ENCODE data around the gene AKR1D1. TPM values are rescaled to one million over a fixed set of nuclear protein-coding genes. Genes with fewer than 3 reads are reported as not detected.
A peak's percentile ranks its signal among the peaks of the same experiment; 100 is the strongest.

Gene AKR1D1
- total and polyA plus RNA-seq, 10 of the 15 experiments (the other 5 are each of a cell fraction or from before 2014, with no cell fraction given), result 0.09 to 0.34 TPM; not detected in 8

DNA sequence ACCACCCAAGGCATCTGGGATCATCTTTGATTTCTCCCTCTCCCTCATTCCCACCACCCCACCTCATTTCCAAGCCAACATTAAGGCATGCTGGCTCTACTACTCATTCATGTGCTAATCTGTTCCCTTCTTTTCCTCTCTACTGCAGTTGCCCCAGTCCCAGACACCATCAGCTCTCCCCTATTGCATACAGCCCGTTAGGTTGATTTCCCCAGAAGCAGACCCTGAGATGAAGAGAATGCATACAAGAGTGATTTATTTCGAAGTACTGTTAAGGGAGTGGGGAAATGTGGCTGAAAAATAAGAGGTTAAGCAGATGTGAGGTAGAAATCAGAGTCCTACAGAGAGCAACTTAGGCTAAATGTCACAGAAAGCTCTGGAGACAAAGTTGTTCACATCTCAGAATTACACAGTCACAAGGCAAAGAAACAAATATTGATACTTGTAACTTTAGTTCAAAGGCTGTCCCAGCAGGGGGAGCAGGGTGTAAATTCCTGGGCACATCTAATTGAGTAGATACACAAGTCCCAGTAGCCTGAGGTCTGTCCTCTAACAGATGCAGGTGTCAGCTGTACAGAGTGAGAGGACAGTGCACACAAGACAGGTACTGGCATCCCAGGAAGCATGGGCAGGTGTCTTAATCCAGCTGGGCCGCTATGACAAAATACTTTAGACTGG is 20.9 kb downstream of the AKR1D1 start:
- Histone ChIP-seq H3K27me3 (replicated peaks in 1 of 2; ENCODE audit: control insufficient read depth in 2 of 2, insufficient read depth in 2 of 2, low read length in 1 of 2) (no peaks in the 10 kb centered on the region), H3K4me3 (no peak overlapping the region), H3K4me1 (ENCODE audit: control insufficient read depth, insufficient read depth, low read length) (no peaks in the 10 kb centered on the region), H3K79me2 (ENCODE audit: control insufficient read depth, insufficient read depth, low read length) (no peaks in the 10 kb centered on the region), H3K9me3 (replicated peaks; ENCODE audit: control insufficient read depth, insufficient read depth, low read length) (no peaks in the 10 kb centered on the region), H3K4me2 (ENCODE audit: control insufficient read depth, insufficient read depth) (no peak overlapping the region), H3K9ac (ENCODE audit: control insufficient read depth, insufficient read depth, low read length) (no peak overlapping the region), H4K20me1 (ENCODE audit: control insufficient read depth, insufficient read depth) (no peaks in the 10 kb centered on the region), H2AFZ (ENCODE audit: control insufficient read depth, low read depth, low read length) (no peak overlapping the region; the same call in 1 of the 2 replicates), H3K27ac (ENCODE audit: control insufficient read depth, insufficient read depth) (no peak overlapping the region), H3K36me3 (ENCODE audit: control insufficient read depth in 2 of 2, insufficient read depth in 2 of 2, low read length in 1 of 2) (no peaks in the 10 kb centered on the region)
- no TSS peak for BruUV-seq (replicated peaks)
- ChIA-PET CTCF (interaction anchor here (0.7 to 2.0 kb wide), 2 partner anchors 641 to 785 kb away, joined by 3 to 8 read pairs; no protein-coding TSS in a partner anchor), POLR2A (no interaction called here), RAD21 (ENCODE audit: unreplicated experiment) (interaction anchor here (1.0 to 1.7 kb wide), 3 partner anchors 64 to 642 kb away, joined by 4 to 7 read pairs (median 6); no protein-coding TSS in a partner anchor), SMC1A (ENCODE audit: uncharacterized antibody, unreplicated experiment) (interaction anchor here (1.0 to 1.6 kb wide), 4 partner anchors 12 to 641 kb away, joined by 3 to 6 read pairs (median 4); no protein-coding TSS in a partner anchor)
- intact Hi-C loops (cut with micrococcal nuclease; ENCODE audit: unreplicated experiment) (loop anchor here (1.0 kb wide), 1 partner anchor 641 kb away; no protein-coding TSS in a partner anchor), in situ Hi-C loops (cut with MboI) (no loop called here)
- ATAC-seq, result peak; percentile 86
- FAIRE-seq, result peak; percentile 76
- peak; percentile 43 to 57 (median 54) for TF ChIP-seq CTCF (IDR thresholded peaks at IDR 0.05 in 2 of 3, conservative IDR thresholded peaks at IDR 0.05 in 1 of 3; ENCODE audit: control insufficient read depth in 2 of 3, extremely low read depth in 1 of 3, insufficient read depth in 1 of 3, low read depth in 3 of 3, low read length in 3 of 3)
- no peak for TF ChIP-seq RELA (IDR thresholded peaks at IDR 0.05; ENCODE audit: borderline replicate concordance, partially characterized antibody)
- TF ChIP-seq TAF1 (IDR thresholded peaks at IDR 0.05; ENCODE audit: borderline replicate concordance, low read depth, low read length), result no peak
- TF ChIP-seq POLR2A (IDR thresholded peaks at IDR 0.05; ENCODE audit: low read depth, low read length), result no peak
- no peak for TF ChIP-seq DPF2 (IDR thresholded peaks at IDR 0.05)
- peak; percentile 51 for TF ChIP-seq RAD21 (IDR thresholded peaks at IDR 0.05; ENCODE audit: insufficient read depth, low read depth, low read length)
- peak; percentile 40; the same call in 1 of the 2 replicates for TF ChIP-seq SMC3 (IDR thresholded peaks at IDR 0.05; ENCODE audit: borderline replicate concordance, low read length)
- no peak for DNase-seq (ENCODE audit: low read depth, low spot score)
- WGBS (ENCODE audit: insufficient coverage, insufficient replicate concordance, low lambda C conversion rate, missing lambda C conversion rate), result 31% methylated on average over 3 of the region's 3 CpGs

Data from GM12878 (cell line).